ENCODE data around the gene C12orf43. TPM values are rescaled to one million over a fixed set of nuclear protein-coding genes. Genes with fewer than 3 reads are reported as not detected.
A peak's percentile ranks its signal among the peaks of the same experiment; 100 is the strongest.

C12orf43 gene
- total RNA-seq, 2 donors from 2014 or later, result 12.5 to 14.4 TPM

GRCh38 chr12:120961604-120962531, 54.4 kb downstream of the C12orf43 start:
- intact Hi-C loops (cut with DNase I, micrococcal nuclease), result no loop called here
- peak; percentile 93 to 94 for DNase-seq
- peak; percentile 55 for ATAC-seq

DNA sequence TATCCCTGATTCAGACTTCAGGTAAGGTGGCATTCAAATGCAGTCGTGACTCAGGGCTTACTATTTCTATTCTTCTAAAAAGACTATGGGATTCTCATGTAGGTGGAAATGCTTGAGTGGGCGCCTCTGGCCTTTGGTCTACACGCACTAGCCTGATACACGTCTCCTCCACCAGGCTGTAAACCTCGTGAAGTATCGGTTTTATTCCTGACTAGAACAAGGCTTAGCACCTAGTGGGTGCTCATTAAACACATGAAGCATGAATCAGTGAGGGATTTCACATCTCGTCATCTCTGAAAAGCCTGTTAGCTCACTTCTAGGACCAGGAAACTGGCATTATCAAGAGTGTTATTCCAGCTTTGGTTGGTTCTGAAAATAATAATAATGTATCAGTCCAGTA, 55.6 kb downstream of the C12orf43 start:
- DNase-seq (no peak), ATAC-seq (peak; percentile 5)
- intact Hi-C loops (cut with DNase I, micrococcal nuclease), result no loop called here

DNA sequence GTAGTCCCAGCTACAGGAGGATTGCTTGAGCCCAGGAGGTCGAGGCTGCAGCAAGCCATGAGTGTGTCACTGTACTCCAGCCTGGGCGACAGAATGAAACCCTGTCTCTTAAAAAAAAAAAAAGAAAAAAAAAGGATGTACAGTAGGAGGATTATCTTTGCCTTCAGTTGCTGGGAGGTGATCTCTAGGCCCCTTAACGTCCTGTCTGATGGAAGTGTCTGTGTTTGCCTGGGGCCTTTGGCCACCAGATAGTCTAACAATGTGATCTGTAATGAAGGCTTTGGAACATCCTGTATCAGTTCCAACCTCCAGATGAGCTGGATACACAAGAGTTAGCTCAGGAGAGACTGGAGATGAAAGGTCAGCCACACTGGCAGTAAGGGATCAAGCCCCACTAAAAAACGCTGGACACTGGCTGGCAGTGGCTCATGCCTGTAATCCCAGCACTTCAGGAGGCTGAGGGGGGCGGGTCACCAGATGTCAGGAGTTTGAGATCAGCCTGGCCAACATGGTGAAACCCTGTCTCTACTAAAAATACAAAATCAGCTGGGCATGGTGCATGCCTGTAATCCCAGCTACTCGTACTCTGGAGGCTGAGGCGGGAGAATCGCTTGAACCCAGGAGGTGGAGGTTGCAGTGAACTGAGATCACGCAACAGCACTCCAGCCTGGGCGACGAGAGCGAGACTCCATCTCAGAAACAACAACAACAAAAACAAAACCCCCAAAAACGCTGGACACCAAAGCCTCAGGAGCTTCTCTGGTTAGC, 57.0 kb downstream of the C12orf43 start:
- intact Hi-C loops (cut with DNase I, micrococcal nuclease), result no loop called here
- DNase-seq (no peak), ATAC-seq (no peak)

- ATAC-seq (peak; percentile 51), DNase-seq (peak; percentile 48 to 82)
- intact Hi-C loops (cut with DNase I, micrococcal nuclease), result no loop called here
These were observed 59.5 kb downstream of the C12orf43 start for GRCh38 chr12:120956579-120957300.

DNA sequence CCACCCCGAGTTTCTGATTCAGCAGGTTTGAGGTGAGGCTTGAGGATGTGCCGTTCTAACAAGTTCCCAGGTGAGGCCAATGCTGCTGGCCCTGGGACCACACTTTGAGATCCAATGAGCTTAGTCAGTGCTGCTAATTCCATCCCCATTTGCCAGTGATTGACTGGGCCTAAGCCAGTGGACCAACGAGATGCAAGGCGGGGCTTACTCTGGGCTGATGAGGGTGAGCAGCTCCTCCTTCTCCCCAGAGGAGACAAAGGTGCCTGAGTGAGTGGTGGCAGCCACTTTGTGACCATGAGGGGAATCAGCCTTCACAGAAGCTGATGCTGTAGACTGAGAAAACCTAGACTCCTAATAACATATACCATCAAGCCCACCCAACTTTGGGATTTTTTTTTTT, 61.1 kb downstream of the C12orf43 start:
- no peak for DNase-seq

DNA sequence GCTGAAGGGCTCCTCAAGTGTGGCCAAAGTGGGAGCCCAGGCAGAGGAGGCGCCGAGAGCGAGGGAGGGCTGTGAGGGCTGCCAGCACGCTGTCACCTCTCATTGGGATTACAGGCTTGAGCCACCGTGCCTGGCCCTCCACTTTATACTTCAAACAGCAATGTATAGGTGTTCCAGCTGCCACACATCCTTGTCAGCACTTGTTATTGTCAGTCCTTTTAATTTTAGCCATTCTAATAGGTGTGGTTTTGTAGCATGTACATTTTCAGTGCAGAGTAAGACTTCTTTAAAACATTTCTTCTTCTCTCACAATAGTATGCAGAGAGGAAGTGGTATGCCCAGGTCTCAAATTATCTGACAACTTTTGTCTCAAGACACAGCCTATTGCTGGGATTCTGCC, 65.5 kb downstream of the C12orf43 start:
- no peak for DNase-seq
- intact Hi-C loops (cut with DNase I, micrococcal nuclease), result no loop called here
- no peak for ATAC-seq

More for the DNA sequence above, 61.1 kb downstream of the C12orf43 start:
- no peak for ATAC-seq
- intact Hi-C loops (cut with DNase I, micrococcal nuclease), result no loop called here

Other genes starting within 250 kb of the C12orf43 start
- gene SPPL3, start 112.1 kb downstream of the C12orf43 start, total RNA-seq, result 10 to 100 TPM; 55.6 to 62.1 TPM
- 10 to 100 TPM; 16.0 to 16.9 TPM for gene HNF1A, start 37.9 kb downstream of the C12orf43 start, total RNA-seq
- 10 to 100 TPM in 1 of 2 donors, 1 to 10 TPM in 1; 7.1 to 16.6 TPM for gene OASL, start 22.8 kb upstream of the C12orf43 start, total RNA-seq
- 1 to 10 TPM in 1 of 2 donors, under 1 TPM in 1; 0.46 to 2.4 TPM for gene P2RX7, start 116.4 kb upstream of the C12orf43 start, total RNA-seq
- gene P2RX4, start 193.6 kb upstream of the C12orf43 start, total RNA-seq, result 100 to 1,000 TPM; 131 to 146 TPM

All from left colon (tissue), 2 donors.